A549 (cell line): ENCODE data around the gene TCHHL1.

Experiments
- JUN ChIP-seq, 2 experiments: fragments of >200 bp; sonication (Bioruptor Twin); formaldehyde crosslinking; IDR thresholded peaks; 2 replicates in 1 of 2; 3 replicates in 1 of 2; pipeline ENCODE4 v1.6.1; 2016 to 2017
- JUNB ChIP-seq: fragments of >200 bp; sonication (Bioruptor Twin); formaldehyde crosslinking; IDR thresholded peaks from 2 replicates; pipeline ENCODE4 v1.6.1; 2016
- KDM5A ChIP-seq: fragments of 200-600 bp; sonication (generic); IDR thresholded peaks from 2 replicates; pipeline ENCODE4 v1.6.1; 2016; ENCODE audit warnings: antibody characterized with exemption, mild to moderate bottlenecking
- MYC ChIP-seq: IDR thresholded peaks from 2 replicates; pipeline ENCODE4 v1.6.1; 2012; ENCODE audit warnings: mild to moderate bottlenecking, inconsistent platforms, low read length, improper control_type of control experiment, borderline replicate concordance
- NR3C1 ChIP-seq: fragments of >200 bp; sonication (Bioruptor Twin); formaldehyde crosslinking; IDR thresholded peaks from 3 replicates; pipeline ENCODE4 v1.6.1; 2017
- POLR2A ChIP-seq: IDR thresholded peaks from 2 replicates; pipeline ENCODE4 v1.6.1; 2012; ENCODE audit warnings: mild to moderate bottlenecking, low read length
- TF ChIP-seq, protein P1 (sequence below): IDR thresholded peaks from 2 replicates; pipeline ENCODE4 v1.6.1; 2012
- TF ChIP-seq, protein P2 (sequence below): fragments of >200 bp; sonication (Bioruptor Twin); formaldehyde crosslinking; IDR thresholded peaks from 3 replicates; pipeline ENCODE4 v1.5.1; 2016
- TF ChIP-seq, protein P3 (sequence below): fragments of 150-350 bp; IDR thresholded peaks from 2 replicates; pipeline ENCODE4 v1.6.1; 2014; ENCODE audit warnings: low read depth, mild to moderate bottlenecking, low read length
- TF ChIP-seq, protein P4 (sequence below): IDR thresholded peaks from 2 replicates; pipeline ENCODE4 v1.6.1; 2012

DNA sequence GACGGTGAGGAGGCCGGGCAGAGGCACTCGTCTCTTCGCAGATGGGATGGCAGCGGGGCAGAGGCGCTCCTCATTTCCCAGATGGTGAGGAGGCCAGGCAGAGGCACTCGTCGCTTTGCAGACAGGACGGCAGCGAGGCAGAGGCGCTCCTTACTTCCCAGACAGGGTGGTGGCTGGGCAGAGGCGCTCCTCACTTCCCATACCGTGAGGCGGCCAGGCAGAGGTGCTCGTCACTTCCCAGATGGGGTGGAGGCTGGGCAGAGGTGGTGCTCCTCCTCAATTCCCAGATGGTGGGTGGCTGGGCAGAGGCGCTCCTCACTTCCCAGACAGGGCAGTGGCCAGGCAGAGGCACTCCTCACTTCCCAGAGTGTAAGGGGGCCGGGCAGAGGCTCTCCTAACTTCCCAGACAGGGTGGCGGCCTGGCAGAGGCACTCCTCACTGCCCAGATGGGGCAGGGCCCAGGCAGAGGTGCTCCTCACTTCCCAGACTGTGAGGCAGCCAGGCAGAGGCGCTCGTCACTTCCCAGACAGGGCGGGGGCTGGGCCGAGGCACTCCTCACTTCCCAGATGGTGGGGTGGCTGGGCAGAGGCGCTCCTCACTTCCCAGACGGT, 9.9 kb downstream of the TCHHL1 start:
- TF ChIP-seq POLR2A, result no peak
- TF ChIP-seq, protein P1, sequence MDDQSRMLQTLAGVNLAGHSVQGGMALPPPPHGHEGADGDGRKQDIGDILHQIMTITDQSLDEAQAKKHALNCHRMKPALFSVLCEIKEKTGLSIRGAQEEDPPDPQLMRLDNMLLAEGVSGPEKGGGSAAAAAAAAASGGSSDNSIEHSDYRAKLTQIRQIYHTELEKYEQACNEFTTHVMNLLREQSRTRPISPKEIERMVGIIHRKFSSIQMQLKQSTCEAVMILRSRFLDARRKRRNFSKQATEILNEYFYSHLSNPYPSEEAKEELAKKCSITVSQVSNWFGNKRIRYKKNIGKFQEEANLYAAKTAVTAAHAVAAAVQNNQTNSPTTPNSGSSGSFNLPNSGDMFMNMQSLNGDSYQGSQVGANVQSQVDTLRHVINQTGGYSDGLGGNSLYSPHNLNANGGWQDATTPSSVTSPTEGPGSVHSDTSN, result no peak
- TF ChIP-seq JUNB, result no peak
- TF ChIP-seq MYC, result no peak
- TF ChIP-seq, protein P2, sequence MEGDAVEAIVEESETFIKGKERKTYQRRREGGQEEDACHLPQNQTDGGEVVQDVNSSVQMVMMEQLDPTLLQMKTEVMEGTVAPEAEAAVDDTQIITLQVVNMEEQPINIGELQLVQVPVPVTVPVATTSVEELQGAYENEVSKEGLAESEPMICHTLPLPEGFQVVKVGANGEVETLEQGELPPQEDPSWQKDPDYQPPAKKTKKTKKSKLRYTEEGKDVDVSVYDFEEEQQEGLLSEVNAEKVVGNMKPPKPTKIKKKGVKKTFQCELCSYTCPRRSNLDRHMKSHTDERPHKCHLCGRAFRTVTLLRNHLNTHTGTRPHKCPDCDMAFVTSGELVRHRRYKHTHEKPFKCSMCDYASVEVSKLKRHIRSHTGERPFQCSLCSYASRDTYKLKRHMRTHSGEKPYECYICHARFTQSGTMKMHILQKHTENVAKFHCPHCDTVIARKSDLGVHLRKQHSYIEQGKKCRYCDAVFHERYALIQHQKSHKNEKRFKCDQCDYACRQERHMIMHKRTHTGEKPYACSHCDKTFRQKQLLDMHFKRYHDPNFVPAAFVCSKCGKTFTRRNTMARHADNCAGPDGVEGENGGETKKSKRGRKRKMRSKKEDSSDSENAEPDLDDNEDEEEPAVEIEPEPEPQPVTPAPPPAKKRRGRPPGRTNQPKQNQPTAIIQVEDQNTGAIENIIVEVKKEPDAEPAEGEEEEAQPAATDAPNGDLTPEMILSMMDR, result no peak
- TF ChIP-seq KDM5A, result no peak
- TF ChIP-seq, protein P3, sequence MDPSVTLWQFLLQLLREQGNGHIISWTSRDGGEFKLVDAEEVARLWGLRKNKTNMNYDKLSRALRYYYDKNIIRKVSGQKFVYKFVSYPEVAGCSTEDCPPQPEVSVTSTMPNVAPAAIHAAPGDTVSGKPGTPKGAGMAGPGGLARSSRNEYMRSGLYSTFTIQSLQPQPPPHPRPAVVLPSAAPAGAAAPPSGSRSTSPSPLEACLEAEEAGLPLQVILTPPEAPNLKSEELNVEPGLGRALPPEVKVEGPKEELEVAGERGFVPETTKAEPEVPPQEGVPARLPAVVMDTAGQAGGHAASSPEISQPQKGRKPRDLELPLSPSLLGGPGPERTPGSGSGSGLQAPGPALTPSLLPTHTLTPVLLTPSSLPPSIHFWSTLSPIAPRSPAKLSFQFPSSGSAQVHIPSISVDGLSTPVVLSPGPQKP, result no peak
- TF ChIP-seq JUN (IDR thresholded peaks at IDR 0.05), result no peak
- TF ChIP-seq, protein P4, sequence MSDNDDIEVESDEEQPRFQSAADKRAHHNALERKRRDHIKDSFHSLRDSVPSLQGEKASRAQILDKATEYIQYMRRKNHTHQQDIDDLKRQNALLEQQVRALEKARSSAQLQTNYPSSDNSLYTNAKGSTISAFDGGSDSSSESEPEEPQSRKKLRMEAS, result no peak
- no peak for TF ChIP-seq NR3C1
